Vagina (tissue), 2 donors: ENCODE measurements around the gene AP5M1.

Source experiments
- CTCF ChIP-seq, 3 experiments: fragments of 450-650 bp in 2 of 3; fragments of 200-600 bp in 1 of 3; sonication (generic) in 1 of 3; IDR thresholded peaks; one replicate each; pipeline ENCODE4 v1.5.1; 2017 to 2019; ENCODE audit warnings: antibody characterized with exemption in 3 of 3, mild to moderate bottlenecking in 2 of 3, moderate library complexity in 2 of 3
- POLR2A ChIP-seq, 2 donors: fragments of 450-650 bp; IDR thresholded peaks; one replicate each; pipeline ENCODE4 v1.6.1; 2017; ENCODE audit warnings: antibody characterized with exemption in 2 of 2, mild to moderate bottlenecking in 2 of 2, moderate library complexity in 2 of 2

- no peak for TF ChIP-seq CTCF (IDR thresholded peaks at IDR 0.05)
- TF ChIP-seq POLR2A (IDR thresholded peaks at IDR 0.05) = no peak
Observed at GRCh38 chr14:57254884-57255283, 13.9 kb upstream of the AP5M1 start.
